ENCODE data around the gene BGLAP. TPM values are rescaled to one million over a fixed set of nuclear protein-coding genes. Genes with fewer than 3 reads are reported as not detected.
"Not testable (repeated sequence)": the region's sequence is repeated elsewhere in the genome, so short reads cannot be mapped to it uniquely, and the experiment has no call there.

BGLAP gene
- total and polyA plus RNA-seq, 7 experiments from 2014 or later: 0.33 to 7.4 (median 4.7) TPM; not detected in 1

DNA sequence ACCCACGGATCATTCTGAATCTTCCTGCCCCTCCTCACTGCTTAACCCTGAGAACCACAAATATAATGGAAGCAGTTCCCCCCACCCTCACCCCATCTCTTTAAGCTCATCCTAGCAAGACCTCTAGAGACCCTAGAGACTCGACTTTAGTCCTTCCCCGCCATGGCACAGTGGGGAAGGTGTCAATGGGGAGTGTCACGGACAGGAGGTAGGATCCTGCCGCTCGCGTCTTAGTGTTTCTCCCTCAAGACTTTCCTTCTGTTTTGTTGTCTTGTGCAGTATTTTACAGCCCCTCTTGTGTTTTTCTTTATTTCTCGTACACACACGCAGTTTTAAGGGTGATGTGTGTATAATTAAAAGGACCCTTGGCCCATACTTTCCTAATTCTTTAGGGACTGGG, 29.9 kb upstream of the BGLAP start:
- Mint-ChIP-seq H3K27me3 (no peaks in the 10 kb centered on the region), H3K4me1 (peaks cover 11 to 49% (median 32%) of the 10 kb centered on the region in 7 donors), H3K27ac (peak overlapping the region; percentile 98 to 100 (median 99)), H3K36me3 (peaks cover 3 to 34% (median 25%) of the 10 kb centered on the region in 5 donors), H3K4me3 (peak overlapping the region; percentile 90 to 99 (median 96)), H3K9me3 (no peaks in the 10 kb centered on the region)
- H3K27me3 ChIP-seq (ENCODE audit: control insufficient read depth in 2 of 2, insufficient read depth in 2 of 2, low read length in 2 of 2): no peaks in the 10 kb centered on the region
- ChIA-PET CTCF (interaction anchor here (1.0 kb wide), 1 partner anchor 14 kb away, joined by 3 read pairs; no protein-coding TSS in a partner anchor), POLR2A (interaction anchor here (0.5 to 3.1 kb wide), 15 partner anchors 9 to 289 kb away, joined by 3 to 30 read pairs (median 7); partner anchors contain the start of genes MEF2D, SLC25A44 and SMG5)
- ATAC-seq (no peak), DNase-seq (no peak)
- H3K36me3 ChIP-seq (ENCODE audit: control insufficient read depth in 2 of 3, insufficient read depth in 3 of 3, low read length in 3 of 3): peaks cover 0 to 40% (median 0%) of the 10 kb centered on the region in 3 experiments
- intact Hi-C loops (cut with micrococcal nuclease): loop anchor here (1.0 to 10.0 kb wide), 6 partner anchors 19 to 529 kb away; partner anchors contain the start of genes CCT3 (in 1 of the 2), GON4L (in 1 of the 2), MEF2D (in 1 of the 2) and MRPL24 (in 1 of the 2)
- peak overlapping the region; percentile 94 for H3K27ac ChIP-seq (ENCODE audit: low read depth, low read length)
- H3K4me3 ChIP-seq (ENCODE audit: low read length): peak overlapping the region; percentile 85
- H3K4me1 ChIP-seq (ENCODE audit: control insufficient read depth in 2 of 2, insufficient read depth in 2 of 2, low read length in 2 of 2): peaks cover 0 to 17% of the 10 kb centered on the region in 2 donors
- no peaks in the 10 kb centered on the region for H3K9me3 ChIP-seq (ENCODE audit: control insufficient read depth in 2 of 3, low read length in 3 of 3)

GRCh38 chr1:156212833-156213643, 28.9 kb upstream of the BGLAP start, which contains the start of gene PMF1:
Gene PMF1, plus strand, starts transcription at chr1:156213007. Its CDS starts 9 bp downstream, at chr1:156213016.
- peaks cover 3 to 30% (median 21%) of the 10 kb centered on the region in 5 donors for H3K36me3 Mint-ChIP-seq
- peak within 1 kb of the TSS; percentile 98 to 100 (median 99) for H3K27ac Mint-ChIP-seq
- intact Hi-C loops (cut with micrococcal nuclease): loop anchor here (1.0 to 10.0 kb wide), 10 partner anchors 12 to 528 kb away; partner anchors contain the start of genes CCT3 (in 2 of the 2), TSACC (in 2 of the 2), GON4L (in 1 of the 2) and LAMTOR2 (in 1 of the 2)
- DNase-seq (peak; percentile 83 to 97 (median 95)), ATAC-seq (peak; percentile 98)
- peaks cover 20 to 58% (median 41%) of the 10 kb centered on the region in 7 donors for H3K4me1 Mint-ChIP-seq
- peak within 1 kb of the TSS; percentile 90 to 99 (median 96) for H3K4me3 Mint-ChIP-seq
- Histone ChIP-seq H3K4me3 (ENCODE audit: low read length) (peak within 1 kb of the TSS; percentile 85), H3K27ac (ENCODE audit: low read depth, low read length) (peak within 1 kb of the TSS; percentile 94), H3K27me3 (ENCODE audit: control insufficient read depth in 2 of 2, insufficient read depth in 2 of 2, low read length in 2 of 2) (no peaks in the 10 kb centered on the region), H3K4me1 (ENCODE audit: control insufficient read depth in 2 of 2, insufficient read depth in 2 of 2, low read length in 2 of 2) (peaks cover 8 to 17% of the 10 kb centered on the region in 2 donors), H3K36me3 (ENCODE audit: control insufficient read depth in 2 of 3, insufficient read depth in 3 of 3, low read length in 3 of 3) (peaks cover 0 to 36% (median 0%) of the 10 kb centered on the region in 3 experiments), H3K9me3 (ENCODE audit: control insufficient read depth in 2 of 3, low read length in 3 of 3) (no peaks in the 10 kb centered on the region)
- H3K27me3 Mint-ChIP-seq: no peaks in the 10 kb centered on the region
- H3K9me3 Mint-ChIP-seq: no peaks in the 10 kb centered on the region
- ChIA-PET POLR2A (interaction anchor here (0.6 to 3.1 kb wide), 25 partner anchors 9 to 968 kb away, joined by 3 to 30 read pairs (median 3); partner anchors contain the start of genes MEF2D, PRCC, SLC25A44 and SMG5), CTCF (interaction anchor here (0.6 to 1.6 kb wide), 7 partner anchors 11 to 1257 kb away, joined by 3 to 11 read pairs (median 3); partner anchors contain the start of genes PBXIP1 and SLC25A44)

DNA sequence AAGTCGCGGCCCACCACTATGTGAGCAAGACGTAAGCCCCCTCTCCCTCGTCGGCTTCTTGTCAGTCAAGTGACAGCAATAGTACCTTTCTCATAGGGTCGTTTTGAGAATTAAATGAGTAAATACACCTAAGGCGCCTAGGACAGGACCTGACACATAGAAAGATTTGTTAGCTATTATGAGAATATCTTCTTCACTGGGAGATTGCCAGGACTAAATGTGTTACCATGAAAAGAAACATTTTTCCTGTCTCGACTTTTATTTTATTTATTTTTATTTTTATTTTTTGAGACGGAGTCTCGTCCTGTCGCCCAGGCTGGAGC, 28.4 kb upstream of the BGLAP start:
- peak overlapping the region; percentile 98 to 100 (median 99) for H3K27ac Mint-ChIP-seq
- peak overlapping the region; percentile 94 for H3K27ac ChIP-seq (ENCODE audit: low read depth, low read length)
- H3K4me3 Mint-ChIP-seq: peak overlapping the region; percentile 90 to 99 (median 96)
- H3K9me3 Mint-ChIP-seq: no peaks in the 10 kb centered on the region
- peaks cover 21 to 60% (median 44%) of the 10 kb centered on the region in 7 donors for H3K4me1 Mint-ChIP-seq
- DNase-seq (no peak), ATAC-seq (no peak)
- no peaks in the 10 kb centered on the region for H3K27me3 Mint-ChIP-seq
- CTCF ChIA-PET: interaction anchor here (1.1 to 1.6 kb wide), 4 partner anchors 10 to 59 kb away, joined by 3 to 11 read pairs (median 3); partner anchors contain the start of gene SLC25A44
- H3K9me3 ChIP-seq (ENCODE audit: control insufficient read depth in 2 of 3, low read length in 3 of 3): no peaks in the 10 kb centered on the region
- peaks cover 3 to 29% (median 19%) of the 10 kb centered on the region in 5 donors for H3K36me3 Mint-ChIP-seq
- H3K4me3 ChIP-seq (ENCODE audit: low read length): peak overlapping the region; percentile 85
- POLR2A ChIA-PET: interaction anchor here (0.7 to 3.1 kb wide), 16 partner anchors 8 to 968 kb away, joined by 3 to 30 read pairs (median 3); partner anchors contain the start of genes MEF2D, SLC25A44 and SMG5
- no peaks in the 10 kb centered on the region for H3K27me3 ChIP-seq (ENCODE audit: control insufficient read depth in 2 of 2, insufficient read depth in 2 of 2, low read length in 2 of 2)
- peaks cover 0 to 30% (median 0%) of the 10 kb centered on the region in 3 experiments for H3K36me3 ChIP-seq (ENCODE audit: control insufficient read depth in 2 of 3, insufficient read depth in 3 of 3, low read length in 3 of 3)
- intact Hi-C loops (cut with micrococcal nuclease): loop anchor here (1.0 to 10.0 kb wide), 9 partner anchors 12 to 527 kb away; partner anchors contain the start of genes CCT3 (in 2 of the 2), TSACC (in 2 of the 2), GON4L (in 1 of the 2) and LAMTOR2 (in 1 of the 2)
- H3K4me1 ChIP-seq (ENCODE audit: control insufficient read depth in 2 of 2, insufficient read depth in 2 of 2, low read length in 2 of 2): peaks cover 11 to 17% of the 10 kb centered on the region in 2 donors

DNA sequence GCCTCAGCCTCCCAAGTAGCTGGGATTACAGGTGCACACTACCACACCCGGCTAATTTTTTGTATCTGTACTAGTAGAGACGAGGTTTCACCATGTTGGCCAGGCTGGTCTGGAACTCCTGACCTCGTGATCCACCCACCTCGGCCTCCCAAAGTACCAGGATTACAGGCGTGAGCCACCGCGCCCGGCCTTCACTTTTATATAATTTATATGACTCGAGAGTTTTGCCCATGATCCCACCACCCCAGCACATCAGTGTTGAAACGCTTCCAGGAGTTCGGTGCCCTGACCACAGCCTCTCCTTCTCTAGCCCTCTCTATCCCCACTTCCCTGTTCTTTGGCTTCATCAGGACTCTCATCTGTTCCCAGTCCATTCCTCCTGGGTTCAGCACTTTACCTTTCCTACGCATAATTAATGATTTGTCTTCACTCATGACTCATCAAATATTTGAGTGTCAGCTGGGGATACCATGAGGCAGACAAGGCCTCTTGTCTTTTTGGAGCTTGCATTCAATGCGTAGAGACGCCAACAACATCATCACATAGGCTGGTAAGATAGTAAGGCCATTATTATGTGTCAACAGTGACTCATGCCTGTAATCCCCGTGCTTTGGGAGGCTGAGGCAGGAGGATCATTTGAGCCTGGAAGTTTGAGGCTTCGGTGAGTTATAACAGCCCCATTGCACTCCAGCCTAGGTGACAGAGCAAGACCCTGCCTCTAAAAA, 27.8 kb upstream of the BGLAP start:
- peaks cover 19 to 61% (median 46%) of the 10 kb centered on the region in 7 donors for H3K4me1 Mint-ChIP-seq
- H3K4me3 ChIP-seq (ENCODE audit: low read length): no peak overlapping the region

GRCh38 chr1:156216361-156217086, 25.5 kb upstream of the BGLAP start:
- Histone ChIP-seq H3K36me3 (ENCODE audit: control insufficient read depth in 2 of 3, insufficient read depth in 3 of 3, low read length in 3 of 3) (peaks cover 4 to 16% (median 7%) of the 10 kb centered on the region in 3 experiments), H3K4me1 (ENCODE audit: control insufficient read depth in 2 of 2, insufficient read depth in 2 of 2, low read length in 2 of 2) (peaks cover 11 to 17% of the 10 kb centered on the region in 2 donors)
- H3K4me3 ChIP-seq (ENCODE audit: low read length); ATAC-seq; H3K9me3 ChIP-seq (ENCODE audit: control insufficient read depth in 2 of 3, low read length in 3 of 3); H3K27me3 Mint-ChIP-seq; DNase-seq; H3K27me3 ChIP-seq (ENCODE audit: control insufficient read depth in 2 of 2, insufficient read depth in 2 of 2, low read length in 2 of 2); H3K27ac ChIP-seq (ENCODE audit: low read depth, low read length); POLR2A ChIA-PET; H3K9me3 Mint-ChIP-seq; H3K4me3 Mint-ChIP-seq; CTCF ChIA-PET: not testable (repeated sequence)
- intact Hi-C loops (cut with micrococcal nuclease): loop anchor here in 1 of 2 donors (1.0 to 10.0 kb wide), 2 partner anchors 9 to 288 kb away; partner anchors contain the start of gene MEF2D
- Mint-ChIP-seq H3K27ac (peak overlapping the region in 3 of 9 donors; percentile 49 to 75 (median 60)), H3K4me1 (peaks cover 31 to 67% (median 59%) of the 10 kb centered on the region in 7 donors), H3K36me3 (peaks cover 10 to 37% (median 15%) of the 10 kb centered on the region in 5 donors)

More for the DNA sequence above, 27.8 kb upstream of the BGLAP start:
- Mint-ChIP-seq H3K4me3 (peak overlapping the region; percentile 68 to 99 (median 86)), H3K27me3 (no peaks in the 10 kb centered on the region), H3K9me3 (no peaks in the 10 kb centered on the region), H3K36me3 (peaks cover 3 to 27% (median 14%) of the 10 kb centered on the region in 5 donors), H3K27ac (peak overlapping the region; percentile 77 to 100 (median 93))
- Histone ChIP-seq H3K4me1 (ENCODE audit: control insufficient read depth in 2 of 2, insufficient read depth in 2 of 2, low read length in 2 of 2) (peaks cover 11 to 17% of the 10 kb centered on the region in 2 donors), H3K36me3 (ENCODE audit: control insufficient read depth in 2 of 3, insufficient read depth in 3 of 3, low read length in 3 of 3) (peaks cover 0 to 24% (median 0%) of the 10 kb centered on the region in 3 experiments), H3K27ac (ENCODE audit: low read depth, low read length) (peak overlapping the region; percentile 94), H3K27me3 (ENCODE audit: control insufficient read depth in 2 of 2, insufficient read depth in 2 of 2, low read length in 2 of 2) (no peaks in the 10 kb centered on the region), H3K9me3 (ENCODE audit: control insufficient read depth in 2 of 3, low read length in 3 of 3) (no peaks in the 10 kb centered on the region)
- DNase-seq: no peak
- intact Hi-C loops (cut with micrococcal nuclease): loop anchor here (5.0 to 10.0 kb wide), 3 partner anchors 123 to 357 kb away; partner anchors contain the start of genes CCT3 (in 1 of the 2), GON4L (in 1 of the 2), MEF2D (in 1 of the 2) and SYT11 (in 1 of the 2)
- CTCF ChIA-PET: interaction anchor here (0.9 to 1.6 kb wide), 5 partner anchors 10 to 59 kb away, joined by 3 to 11 read pairs (median 3); no protein-coding TSS in a partner anchor
- POLR2A ChIA-PET: interaction anchor here (0.7 to 3.1 kb wide), 9 partner anchors 10 to 1040 kb away, joined by 3 to 30 read pairs (median 7); partner anchors contain the start of genes MEF2D and SMG5
- no peak for ATAC-seq
